ENCODE measurements around the gene AQP7.

The AQP7 gene

DNA sequence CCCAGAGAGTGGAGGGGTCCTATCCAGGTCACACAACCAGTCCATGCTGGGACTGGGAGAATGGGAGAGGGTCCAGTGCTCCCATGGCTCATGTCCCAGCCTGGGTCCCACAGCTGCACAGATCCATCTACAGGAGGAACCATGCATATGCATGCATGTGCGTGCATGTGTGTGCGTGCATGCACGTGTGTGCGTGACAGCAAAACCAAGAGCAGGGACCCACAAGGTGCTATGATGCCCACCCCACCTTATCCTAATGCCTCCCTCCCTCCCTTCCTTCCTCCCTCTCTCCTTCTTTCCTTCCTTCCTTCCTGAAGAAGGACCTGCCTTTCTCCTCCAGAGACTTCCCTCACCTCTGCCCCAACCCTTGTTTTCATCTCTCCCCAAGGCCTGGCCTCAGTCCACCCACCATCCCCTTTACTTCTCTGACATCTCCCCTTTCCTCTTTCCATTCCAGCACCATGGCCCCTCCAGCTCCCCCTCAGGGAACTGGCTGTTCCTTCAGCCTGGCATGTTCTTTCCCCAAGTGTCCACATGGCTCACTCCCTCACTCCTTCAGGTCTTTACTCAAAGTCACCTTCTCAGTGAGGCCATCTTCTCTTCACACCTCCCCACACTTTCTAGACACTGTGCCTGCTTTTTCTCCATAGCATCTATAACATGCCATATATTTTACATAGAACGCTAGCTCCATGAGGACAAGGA is 21.8 kb downstream of the AQP7 start:
- TF ChIP-seq CTCF (IDR thresholded peaks at IDR 0.05; ENCODE audit: borderline replicate concordance, insufficient read depth, low read depth, low read length) = no peak
- no peak overlapping the region for H3K4me3 ChIP-seq (ENCODE audit: low read depth, low read length)

DNA sequence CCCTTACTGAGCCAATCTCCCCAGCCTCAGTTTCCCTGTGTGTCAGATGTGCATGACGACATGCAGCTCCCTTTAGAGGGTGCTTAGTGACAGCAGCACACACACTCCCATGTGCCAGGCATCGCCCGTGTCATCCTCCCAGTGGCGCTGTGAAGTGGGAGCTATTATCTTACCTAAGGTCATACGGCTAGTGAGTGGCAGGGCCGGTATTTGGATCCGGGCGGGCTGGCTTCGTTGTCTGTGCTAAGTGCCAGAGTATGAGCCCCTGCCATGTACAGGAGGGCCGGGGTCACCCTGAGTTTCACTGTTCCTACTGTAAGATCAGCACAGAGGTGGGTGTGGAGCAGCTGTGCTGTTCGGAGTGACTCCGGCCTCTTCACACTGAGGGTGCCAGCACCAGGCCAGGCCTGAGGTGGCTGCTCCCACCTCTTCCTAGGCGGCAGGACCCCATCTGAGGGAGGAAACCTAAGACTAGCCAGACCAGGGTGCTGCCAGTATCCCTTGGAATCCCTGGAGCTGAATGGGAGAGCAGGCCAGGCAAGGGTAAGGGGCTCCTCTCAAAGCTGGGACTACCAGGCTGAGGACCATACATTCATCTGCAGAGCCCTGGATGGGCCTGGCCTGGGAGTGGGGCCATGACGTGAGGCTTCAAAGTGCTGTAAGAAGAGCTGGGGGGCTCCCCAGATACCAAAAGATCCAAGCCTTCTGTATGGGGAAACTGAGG is 22.5 kb downstream of the AQP7 start:
- H3K4me3 ChIP-seq (ENCODE audit: low read depth, low read length) = no peak overlapping the region
- TF ChIP-seq CTCF (IDR thresholded peaks at IDR 0.05; ENCODE audit: borderline replicate concordance, insufficient read depth, low read depth, low read length) = no peak

DNA sequence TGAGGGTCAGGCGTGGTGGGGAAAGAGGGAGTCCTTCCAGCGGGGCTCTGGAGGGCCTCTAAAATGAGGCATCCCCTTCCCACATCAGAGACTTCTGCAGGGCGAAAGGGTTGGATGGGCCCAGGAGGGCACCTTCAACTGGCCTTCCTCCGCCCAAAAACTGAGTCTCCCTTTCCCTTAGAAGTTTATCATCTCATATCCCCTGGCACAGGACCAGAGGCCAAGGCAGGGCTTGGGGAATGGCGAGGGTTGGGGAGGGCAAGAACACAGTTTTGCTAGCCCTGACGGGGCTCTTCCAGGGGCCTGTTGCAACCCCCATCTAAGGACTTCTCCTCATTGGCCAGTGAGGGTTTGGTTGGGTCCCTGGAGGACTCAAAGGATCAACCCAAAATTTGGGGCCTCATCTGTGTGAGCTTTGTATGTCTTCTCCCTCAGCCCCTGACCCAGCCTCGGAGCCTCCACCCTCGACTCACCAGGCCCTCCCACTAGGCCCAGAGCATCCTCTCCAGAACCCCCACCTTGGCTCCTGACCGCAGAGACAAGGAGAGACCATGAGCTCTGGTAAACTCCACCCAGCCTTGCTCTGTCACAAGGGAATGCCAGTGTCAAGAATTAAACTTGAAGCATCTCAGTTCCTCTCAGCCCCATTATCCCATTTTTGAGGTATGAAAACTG is 24.1 kb downstream of the AQP7 start:
- H3K4me3 ChIP-seq (ENCODE audit: low read depth, low read length) = no peak overlapping the region
- no peak for TF ChIP-seq CTCF (IDR thresholded peaks at IDR 0.05; ENCODE audit: borderline replicate concordance, insufficient read depth, low read depth, low read length)

GRCh38 chr9:33377089-33377715 is 25.2 kb downstream of the AQP7 start:
- H3K4me3 ChIP-seq (ENCODE audit: low read depth, low read length) = no peak overlapping the region
- TF ChIP-seq CTCF (IDR thresholded peaks at IDR 0.05; ENCODE audit: borderline replicate concordance, insufficient read depth, low read depth, low read length) = no peak

DNA sequence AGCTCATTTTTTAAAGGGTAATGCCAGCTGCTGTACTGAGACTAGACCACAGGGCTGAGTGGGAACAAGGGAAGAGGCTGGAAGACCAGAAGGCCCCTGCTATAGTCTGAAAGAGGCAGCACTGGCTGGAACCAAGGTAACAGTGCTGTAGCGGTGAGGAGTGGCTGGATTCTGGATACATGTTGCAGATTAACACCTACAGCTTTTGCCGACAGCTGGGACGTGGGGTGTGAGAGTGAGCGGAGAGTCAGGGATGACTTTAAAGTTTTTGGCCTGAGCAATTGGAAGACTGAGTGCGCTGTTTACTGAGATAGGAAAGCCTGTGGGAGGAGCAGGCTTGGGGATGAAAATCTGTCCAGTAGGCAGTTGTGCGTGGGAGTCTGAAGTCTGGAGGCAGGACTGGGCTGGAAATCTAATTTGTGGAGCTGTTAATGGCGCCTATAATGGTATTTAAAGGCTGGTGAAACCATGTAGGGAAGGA is 26.5 kb downstream of the AQP7 start:
- TF ChIP-seq CTCF (IDR thresholded peaks at IDR 0.05; ENCODE audit: borderline replicate concordance, insufficient read depth, low read depth, low read length) = no peak
- no peak overlapping the region for H3K4me3 ChIP-seq (ENCODE audit: low read depth, low read length)

GRCh38 chr9:33375238-33375840 is 27.0 kb downstream of the AQP7 start:
- TF ChIP-seq CTCF (IDR thresholded peaks at IDR 0.05; ENCODE audit: borderline replicate concordance, insufficient read depth, low read depth, low read length) = no peak
- no peak overlapping the region for H3K4me3 ChIP-seq (ENCODE audit: low read depth, low read length)
